ENCODE data around the gene NARS2. TPM values are rescaled to one million over a fixed set of nuclear protein-coding genes. Genes with fewer than 3 reads are reported as not detected.

The NARS2 gene
- total RNA-seq, 4 donors from 2014 or later = 9.0 to 22.1 (median 9.2) TPM

DNA sequence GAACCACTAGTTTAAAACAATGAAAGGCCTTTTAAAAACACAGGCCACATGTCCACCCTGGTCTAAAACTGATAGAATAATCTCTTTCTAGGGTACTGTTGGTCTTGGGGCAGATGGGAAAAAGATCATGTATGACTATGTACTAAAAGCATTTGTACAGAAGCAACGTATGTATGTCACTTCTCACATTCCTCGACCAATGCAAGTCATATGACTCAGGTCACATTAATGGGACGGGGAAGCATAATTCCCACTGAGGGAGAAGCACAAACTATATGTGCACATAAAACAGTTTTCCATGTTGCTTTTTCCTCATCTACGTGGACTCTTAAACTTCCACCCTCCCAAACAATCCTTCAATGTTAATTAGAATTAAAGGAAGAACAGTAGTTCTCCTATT lies 124.8 kb downstream of the NARS2 start:
- Histone ChIP-seq H3K9me3 (no peaks in the 10 kb centered on the region), H3K36me3 (no peaks in the 10 kb centered on the region), H3K4me1 (no peaks in the 10 kb centered on the region), H3K4me3 (no peak overlapping the region), H3K27me3 (no peaks in the 10 kb centered on the region), H3K27ac (no peak overlapping the region)
- WGBS, 2 donors (ENCODE audit: low coverage in 1 of 2) = 92 to 93% methylated on average over 4 of the region's 4 CpGs
- TF ChIP-seq POLR2A (IDR thresholded peaks at IDR 0.05) (no peak), EP300 (IDR thresholded peaks at IDR 0.05) (no peak), POLR2AphosphoS5 (IDR thresholded peaks at IDR 0.05) (no peak)
- TF ChIP-seq, protein P1, sequence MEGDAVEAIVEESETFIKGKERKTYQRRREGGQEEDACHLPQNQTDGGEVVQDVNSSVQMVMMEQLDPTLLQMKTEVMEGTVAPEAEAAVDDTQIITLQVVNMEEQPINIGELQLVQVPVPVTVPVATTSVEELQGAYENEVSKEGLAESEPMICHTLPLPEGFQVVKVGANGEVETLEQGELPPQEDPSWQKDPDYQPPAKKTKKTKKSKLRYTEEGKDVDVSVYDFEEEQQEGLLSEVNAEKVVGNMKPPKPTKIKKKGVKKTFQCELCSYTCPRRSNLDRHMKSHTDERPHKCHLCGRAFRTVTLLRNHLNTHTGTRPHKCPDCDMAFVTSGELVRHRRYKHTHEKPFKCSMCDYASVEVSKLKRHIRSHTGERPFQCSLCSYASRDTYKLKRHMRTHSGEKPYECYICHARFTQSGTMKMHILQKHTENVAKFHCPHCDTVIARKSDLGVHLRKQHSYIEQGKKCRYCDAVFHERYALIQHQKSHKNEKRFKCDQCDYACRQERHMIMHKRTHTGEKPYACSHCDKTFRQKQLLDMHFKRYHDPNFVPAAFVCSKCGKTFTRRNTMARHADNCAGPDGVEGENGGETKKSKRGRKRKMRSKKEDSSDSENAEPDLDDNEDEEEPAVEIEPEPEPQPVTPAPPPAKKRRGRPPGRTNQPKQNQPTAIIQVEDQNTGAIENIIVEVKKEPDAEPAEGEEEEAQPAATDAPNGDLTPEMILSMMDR (IDR thresholded peaks at IDR 0.05) = no peak
- ATAC-seq = no peak

DNA sequence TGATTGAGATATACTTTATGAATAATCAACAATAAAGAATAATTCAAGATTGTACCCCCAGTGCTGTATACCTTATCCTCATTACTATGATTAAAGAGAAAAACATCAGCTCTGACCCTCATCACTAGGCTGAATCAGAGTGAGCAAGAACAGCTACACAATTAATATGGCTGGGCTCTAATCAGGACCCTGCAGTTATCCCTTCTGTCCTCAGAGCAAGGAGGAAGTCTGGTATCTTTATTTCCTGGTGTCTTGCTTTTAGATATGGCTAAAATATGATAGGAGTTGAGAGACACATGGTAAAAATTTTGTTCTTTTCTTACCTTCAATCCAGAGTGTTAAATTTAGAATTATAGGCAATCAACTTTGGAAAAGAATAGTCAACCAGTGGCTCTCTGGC lies 128.5 kb downstream of the NARS2 start:
- Histone ChIP-seq H3K9me3 (no peaks in the 10 kb centered on the region), H3K4me3 (no peak overlapping the region), H3K36me3 (peaks cover 0 to 21% of the 10 kb centered on the region in 2 donors), H3K27ac (no peak overlapping the region), H3K27me3 (no peaks in the 10 kb centered on the region), H3K4me1 (no peaks in the 10 kb centered on the region)
- no peak for ATAC-seq
- TF ChIP-seq POLR2A (IDR thresholded peaks at IDR 0.05) (no peak), EP300 (IDR thresholded peaks at IDR 0.05) (no peak), POLR2AphosphoS5 (IDR thresholded peaks at IDR 0.05) (no peak)
- TF ChIP-seq, protein P1 (IDR thresholded peaks at IDR 0.05) = no peak

DNA sequence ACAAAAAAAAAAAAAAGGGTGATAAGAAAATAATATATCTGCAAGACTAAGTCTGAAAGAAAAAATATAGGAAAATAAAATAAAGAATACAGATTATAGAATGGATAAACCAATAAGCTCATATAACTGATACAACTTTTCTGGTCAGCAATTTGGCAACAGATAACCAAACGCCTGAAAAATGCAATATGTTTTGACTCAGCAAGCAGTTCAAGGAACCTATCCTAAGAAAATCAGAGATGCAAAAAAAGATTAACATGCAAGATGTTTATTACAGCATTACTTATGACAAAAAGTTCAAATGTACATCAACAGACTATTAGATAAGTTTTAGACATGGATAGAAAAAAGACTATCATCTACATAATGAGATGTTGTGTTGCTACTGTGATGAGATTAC lies 129.9 kb downstream of the NARS2 start:
- peaks cover 0 to 23% of the 10 kb centered on the region in 2 donors for H3K36me3 ChIP-seq
- no peak overlapping the region for H3K4me3 ChIP-seq
- H3K27me3 ChIP-seq = no peaks in the 10 kb centered on the region
- no peaks in the 10 kb centered on the region for H3K4me1 ChIP-seq
- no peak for ATAC-seq
- TF ChIP-seq POLR2A (IDR thresholded peaks at IDR 0.05) = no peak
- TF ChIP-seq, protein P1 (IDR thresholded peaks at IDR 0.05) = no peak
- TF ChIP-seq POLR2AphosphoS5 (IDR thresholded peaks at IDR 0.05) = no peak
- TF ChIP-seq EP300 (IDR thresholded peaks at IDR 0.05) = no peak
- no peaks in the 10 kb centered on the region for H3K9me3 ChIP-seq
- WGBS, 2 donors (ENCODE audit: low coverage in 1 of 2) = 80 to 100% methylated on average over 1 of the region's 1 CpG
- H3K27ac ChIP-seq = no peak overlapping the region

DNA sequence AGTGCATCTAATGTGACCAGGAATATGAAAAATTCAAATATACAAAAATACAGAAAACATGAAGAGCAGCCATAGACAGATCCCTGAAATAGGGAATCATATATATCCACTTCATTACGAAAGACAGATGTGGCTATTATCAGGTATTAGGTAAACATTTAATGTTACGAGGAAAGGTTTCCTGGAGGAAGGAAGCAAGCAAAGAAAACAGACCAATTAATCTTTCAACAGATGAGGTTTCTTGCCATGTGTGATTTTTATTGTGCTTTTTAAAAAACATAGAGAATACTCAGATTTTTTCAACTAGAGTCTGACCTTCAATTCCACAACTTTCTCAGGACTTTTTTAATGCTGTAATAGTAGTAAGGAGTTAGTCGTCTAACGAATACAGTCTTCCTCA lies 132.7 kb downstream of the NARS2 start:
- no peak for ATAC-seq
- no peak overlapping the region for H3K27ac ChIP-seq
- no peak overlapping the region for H3K4me3 ChIP-seq
- H3K4me1 ChIP-seq = no peaks in the 10 kb centered on the region
- H3K9me3 ChIP-seq = no peaks in the 10 kb centered on the region
- TF ChIP-seq POLR2AphosphoS5 (IDR thresholded peaks at IDR 0.05) (no peak), POLR2A (IDR thresholded peaks at IDR 0.05) (no peak), EP300 (IDR thresholded peaks at IDR 0.05) (no peak)
- TF ChIP-seq, protein P1 (IDR thresholded peaks at IDR 0.05) = no peak
- peaks cover 0 to 23% of the 10 kb centered on the region in 2 donors for H3K36me3 ChIP-seq
- WGBS, 2 donors (ENCODE audit: low coverage in 1 of 2) = 65 to 100% methylated on average over 1 to 4 of the region's 4 CpGs
- H3K27me3 ChIP-seq = no peaks in the 10 kb centered on the region

DNA sequence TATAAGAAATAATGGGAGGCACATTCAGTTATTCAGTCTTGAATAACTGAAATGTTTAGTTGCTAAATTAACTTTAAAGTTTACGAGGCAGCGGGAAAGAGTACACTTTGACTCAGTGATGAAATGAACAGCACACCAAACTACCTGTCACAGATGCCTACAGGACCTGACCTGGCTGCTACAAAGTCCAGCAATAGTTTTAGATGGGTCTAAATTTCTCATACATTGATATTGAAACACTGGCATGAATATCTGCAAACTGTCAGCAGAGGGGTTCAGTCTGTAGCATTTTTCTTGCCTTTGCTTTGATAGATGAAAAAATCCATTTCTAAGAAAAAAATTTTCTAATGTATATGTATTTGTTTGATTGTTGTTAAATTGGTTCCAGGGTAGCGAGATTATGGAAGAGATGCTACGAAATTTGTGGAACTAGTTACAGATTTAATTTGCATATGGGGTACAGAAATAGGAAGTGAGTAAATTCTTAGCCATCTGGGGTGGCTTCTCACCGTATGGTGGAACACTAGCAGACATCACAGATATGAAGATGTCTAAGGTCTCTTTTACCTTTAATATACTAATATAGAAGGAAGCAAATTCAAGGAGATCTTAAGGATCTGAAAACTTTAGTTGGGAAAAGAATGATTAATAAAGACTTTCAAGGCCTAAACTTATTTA lies 136.2 kb downstream of the NARS2 start:
- Histone ChIP-seq H3K4me1 (no peaks in the 10 kb centered on the region), H3K4me3 (no peak overlapping the region), H3K9me3 (no peaks in the 10 kb centered on the region), H3K27me3 (no peaks in the 10 kb centered on the region), H3K36me3 (peaks cover 0 to 21% of the 10 kb centered on the region in 2 donors), H3K27ac (no peak overlapping the region)
- ATAC-seq = no peak
- 69 to 93% methylated on average over 4 to 5 of the region's 5 CpGs for WGBS, 2 donors (ENCODE audit: low coverage in 1 of 2)
- TF ChIP-seq, protein P1 (IDR thresholded peaks at IDR 0.05) = no peak
- TF ChIP-seq POLR2A (IDR thresholded peaks at IDR 0.05) (no peak), POLR2AphosphoS5 (IDR thresholded peaks at IDR 0.05) (no peak), EP300 (IDR thresholded peaks at IDR 0.05) (no peak)

Data from gastroesophageal sphincter (tissue), 4 donors.